ENCODE data around the gene CHSY1.

Gene CHSY1

GRCh38 chr15:101188637-101189408 is 63.0 kb downstream of the CHSY1 start:
- no peak for DNase-seq (ENCODE audit: low read depth in 2 of 2)

- DNase-seq (ENCODE audit: low read depth in 2 of 2) = no peak
These were observed 63.8 kb downstream of the CHSY1 start for GRCh38 chr15:101187820-101188636.

- no peak for DNase-seq (ENCODE audit: low read depth in 2 of 2)
These were observed 66.1 kb downstream of the CHSY1 start for GRCh38 chr15:101185770-101186169.

GRCh38 chr15:101185336-101185735 is 66.5 kb downstream of the CHSY1 start:
- DNase-seq (ENCODE audit: low read depth in 2 of 2) = no peak

GRCh38 chr15:101184830-101185229 is 67.0 kb downstream of the CHSY1 start:
- DNase-seq (ENCODE audit: low read depth in 2 of 2) = no peak

- no peak for DNase-seq (ENCODE audit: low read depth in 2 of 2)
These were observed 67.9 kb downstream of the CHSY1 start for GRCh38 chr15:101183931-101184305.

GRCh38 chr15:101183226-101183930 is 68.5 kb downstream of the CHSY1 start:
- DNase-seq (ENCODE audit: low read depth in 2 of 2) = no peak

- DNase-seq (ENCODE audit: low read depth in 2 of 2) = no peak
These were observed 69.6 kb downstream of the CHSY1 start for GRCh38 chr15:101182215-101182614.

GRCh38 chr15:101181349-101181748 is 70.5 kb downstream of the CHSY1 start:
- DNase-seq (ENCODE audit: low read depth in 2 of 2) = no peak

- DNase-seq (ENCODE audit: low read depth in 2 of 2) = no peak
These were observed 71.1 kb downstream of the CHSY1 start for GRCh38 chr15:101180620-101181307.

- DNase-seq (ENCODE audit: low read depth in 2 of 2) = no peak
These were observed 72.3 kb downstream of the CHSY1 start for GRCh38 chr15:101179341-101180153.

- DNase-seq (ENCODE audit: low read depth in 2 of 2) = no peak
These were observed 72.9 kb downstream of the CHSY1 start for GRCh38 chr15:101178931-101179330.

GRCh38 chr15:101178479-101178878 is 73.4 kb downstream of the CHSY1 start:
- DNase-seq (ENCODE audit: low read depth in 2 of 2) = no peak

GRCh38 chr15:101177866-101178265 is 74.0 kb downstream of the CHSY1 start:
- DNase-seq (ENCODE audit: low read depth in 2 of 2) = no peak

GRCh38 chr15:101176625-101177024 is 75.2 kb downstream of the CHSY1 start:
- DNase-seq (ENCODE audit: low read depth in 2 of 2) = no peak

- DNase-seq (ENCODE audit: low read depth in 2 of 2) = no peak
These were observed 76.4 kb downstream of the CHSY1 start for GRCh38 chr15:101175401-101175800.

- DNase-seq (ENCODE audit: low read depth in 2 of 2) = no peak
These were observed 77.5 kb downstream of the CHSY1 start for GRCh38 chr15:101174152-101174920.

- DNase-seq (ENCODE audit: low read depth in 2 of 2) = no peak
These were observed 78.4 kb downstream of the CHSY1 start for GRCh38 chr15:101173233-101174119.

- DNase-seq (ENCODE audit: low read depth in 2 of 2) = no peak
These were observed 79.3 kb downstream of the CHSY1 start for GRCh38 chr15:101172501-101173071.

Measured in activated CD8-positive, alpha-beta memory T cell treated with anti-CD3 and anti-CD28 coated beads for 4 hours (primary cell).